B cell (primary cell): Measurements from ENCODE around the gene TGFB1. TPM values are rescaled to one million over a fixed set of nuclear protein-coding genes. Genes with fewer than 3 reads are reported as not detected.

Experiments used
- ATAC-seq: fragments of 200-7000 bp; cut with Tn5 transposase; one replicate; pipeline ENCODE4 v1.10.0; 2021; ENCODE audit warnings: low read depth, mild to moderate bottlenecking, moderate number of reproducible peaks, moderate library complexity
- CTCF ChIA-PET: fragments of 350-600 bp; sonication (Branson Sonifier 250); formaldehyde crosslinking; loops from one replicate; lab custom pipeline; 2021; ENCODE audit warnings: antibody characterized with exemption, inconsistent platforms; lab: Charles Lee
- POLR2A ChIA-PET: fragments of 350-600 bp; sonication (Branson Sonifier 250); formaldehyde crosslinking; loops from one replicate; lab custom pipeline; 2021; ENCODE audit warnings: antibody characterized with exemption; lab: Charles Lee
- DNase-seq: peaks from one replicate; pipeline ENCODE4 v3.0.0; 2013
- H2AFZ ChIP-seq: 2 replicates; pipeline ENCODE4 v1.6.1; 2012; ENCODE audit warnings: mild to moderate bottlenecking, low read depth, low read length; ENCODE audit not compliant: insufficient read depth, poor library complexity, severe bottlenecking
- H3K27ac ChIP-seq, 2 donors: 1 replicate in 1 of 2; 2 replicates in 1 of 2; pipeline ENCODE4 v1.5.1; 2012 to 2013; ENCODE audit warnings: low read length in 2 of 2, mild to moderate bottlenecking in 2 of 2, moderate library complexity in 1 of 2
- H3K27me3 ChIP-seq, 4 experiments: fragments of 200-600 bp in 1 of 4; sonication (generic) in 1 of 4; replicated peaks in 1 of 4; 1 replicate in 2 of 4; 2 replicates in 2 of 4; pipeline versions ENCODE4 v1.6.1 to v1.7.0; 2013 to 2016; ENCODE audit warnings: low read length in 3 of 4, mild to moderate bottlenecking in 2 of 4, mixed read lengths in 1 of 4, moderate library complexity in 1 of 4; ENCODE audit not compliant: insufficient read depth in 4 of 4, control insufficient read depth in 3 of 4; ENCODE audit errors: control extremely low read depth in 1 of 4
- H3K36me3 ChIP-seq, 2 experiments: replicated peaks in 1 of 2; 1 replicate in 1 of 2; 2 replicates in 1 of 2; pipeline versions ENCODE4 v1.6.1 to v1.7.1; 2013; ENCODE audit warnings: low read length in 1 of 2; ENCODE audit not compliant: insufficient read depth in 2 of 2, control insufficient read depth in 1 of 2; ENCODE audit errors: control extremely low read depth in 1 of 2, extremely low read depth in 1 of 2
- H3K4me1 ChIP-seq, 2 donors: fragments of 200-600 bp in 1 of 2; sonication (generic) in 1 of 2; 1 replicate in 1 of 2; 2 replicates in 1 of 2; pipeline versions ENCODE4 v1.5.1 to v1.6.1; 2013 to 2017; ENCODE audit warnings: low read length in 2 of 2; ENCODE audit not compliant: control insufficient read depth in 2 of 2, insufficient read depth in 2 of 2
- H3K4me2 ChIP-seq: replicated peaks from 2 replicates; pipeline ENCODE3; 2012; ENCODE audit warnings: mild to moderate bottlenecking, low read depth, low read length; ENCODE audit not compliant: poor library complexity, severe bottlenecking
- H3K4me3 ChIP-seq, 5 experiments: fragments of 200-600 bp in 1 of 5; sonication (generic) in 1 of 5; 1 replicate in 3 of 5; 2 replicates in 2 of 5; pipeline versions ENCODE4 v1.5.1 to v1.7.0; 2011 to 2016; ENCODE audit warnings: low read length in 4 of 5, mild to moderate bottlenecking in 4 of 5, low read depth in 2 of 5, control low read depth in 1 of 5, moderate library complexity in 1 of 5; ENCODE audit not compliant: insufficient read depth in 1 of 5; ENCODE audit errors: control extremely low read depth in 1 of 5, extremely low read depth in 1 of 5
- H3K79me2 ChIP-seq: fragments of 200-600 bp; sonication (generic); one replicate; pipeline ENCODE4 v1.6.0; 2016; ENCODE audit warnings: low read length; ENCODE audit not compliant: control insufficient read depth, insufficient read depth
- H3K9ac ChIP-seq: fragments of 200-600 bp; sonication (generic); 2 replicates; pipeline ENCODE4 v1.6.1; 2017; ENCODE audit warnings: mild to moderate bottlenecking, low read length, moderate library complexity
- H3K9me3 ChIP-seq, 3 donors: one replicate each; pipeline versions ENCODE4 v1.6.1 to v1.7.1; 2013; ENCODE audit warnings: low read length in 2 of 3; ENCODE audit not compliant: control insufficient read depth in 2 of 3, insufficient read depth in 1 of 3; ENCODE audit errors: control extremely low read depth in 1 of 3
- H4K20me1 ChIP-seq: 2 replicates; pipeline ENCODE4 v1.6.0; 2012; ENCODE audit warnings: mild to moderate bottlenecking, low read length; ENCODE audit not compliant: insufficient read depth, control insufficient read depth, poor library complexity, severe bottlenecking
- H3K27ac Mint-ChIP-seq: one replicate; pipeline ENCODE4 v1.8.0; 2021; ENCODE audit warnings: mixed read lengths
- H3K27me3 Mint-ChIP-seq: one replicate; pipeline ENCODE4 v1.8.0; 2021; ENCODE audit warnings: mixed read lengths
- H3K4me1 Mint-ChIP-seq: one replicate; pipeline ENCODE4 v1.8.0; 2021; ENCODE audit warnings: mixed read lengths
- H3K4me3 Mint-ChIP-seq: one replicate; pipeline ENCODE4 v1.8.0; 2021; ENCODE audit warnings: mixed read lengths
- H3K9me3 Mint-ChIP-seq: one replicate; pipeline ENCODE4 v1.8.0; 2022; ENCODE audit warnings: mixed read lengths; ENCODE audit not compliant: insufficient read depth
- CTCF ChIP-seq: fragments of 200-600 bp; IDR thresholded peaks from one replicate; pipeline ENCODE4 v1.8.0; 2022; ENCODE audit warnings: antibody characterized with exemption, mild to moderate bottlenecking
- EZH2 ChIP-seq: IDR thresholded peaks from 2 replicates; pipeline ENCODE4 v1.6.1; 2012; ENCODE audit warnings: borderline replicate concordance, low read depth, mild to moderate bottlenecking, moderate library complexity, low read length; ENCODE audit not compliant: insufficient read depth, poor library complexity, severe bottlenecking
- WGBS: methylation state at CpG from one replicate; pipeline ENCODE4 v1.1.5; 2013; ENCODE audit warnings: missing lambda C conversion rate; ENCODE audit not compliant: insufficient coverage; 5-methylcytosine and 5-hydroxymethylcytosine counted together
- intact Hi-C: fragments of 100-400 bp; cut with micrococcal nuclease; formaldehyde crosslinking; loops from one replicate; pipeline ENCODE4 v1.10.0; 2022
- polyA plus RNA-seq: library from polyadenylated mRNA; depleted of rRNA; stranded (reverse); fragments of >200 nt; gene quantifications from 2 replicates; pipeline ENCODE4 v1.2.3, GENCODE V29; 2012
- total RNA-seq, 2 donors: library from RNA; stranded (reverse); fragments of 120-200 nt in 1 of 2; gene quantifications; 1 replicate in 1 of 2; 2 replicates in 1 of 2; pipeline versions ENCODE4 v1.2.3 to v1.2.4, GENCODE V29; 2013 to 2022

The TGFB1 gene
- total and polyA plus RNA-seq, 2 donors (not counting 1 experiment from before 2014, with no cell fraction given): 109 to 120 TPM

- Histone ChIP-seq H3K27me3 (no peaks in the 10 kb centered on the region), H3K4me2 (peak within 1 kb of the TSS; percentile 85), H3K9me3 (no peaks in the 10 kb centered on the region), H3K9ac (peak within 1 kb of the TSS; percentile 94), H3K4me1 (peaks cover 12 to 24% of the 10 kb centered on the region in 2 donors), H3K36me3 (peaks cover 0 to 3% of the 10 kb centered on the region in 2 experiments), H3K79me2 (peaks cover 47% of the 10 kb centered on the region), H4K20me1 (no peaks in the 10 kb centered on the region), H3K4me3 (peak within 1 kb of the TSS; percentile 75 to 97 (median 86)), H2AFZ (peak within 1 kb of the TSS; percentile 82), H3K27ac (peak within 1 kb of the TSS; percentile 99 to 100)
- TF ChIP-seq EZH2 (no peak), CTCF (no peak)
- no peaks in the 10 kb centered on the region for H3K9me3 Mint-ChIP-seq
- DNase-seq (peak; percentile 99), ATAC-seq (peak; percentile 92)
- peak within 1 kb of the TSS; percentile 95 for H3K4me3 Mint-ChIP-seq
- ChIA-PET POLR2A (interaction anchor here (0.6 to 2.6 kb wide), 14 partner anchors 9 to 934 kb away, joined by 3 to 32 read pairs (median 4); partner anchors contain the start of genes CCDC97, DMAC2, EGLN2 and HNRNPUL1), CTCF (interaction anchor here (0.6 to 4.7 kb wide), 13 partner anchors 11 to 208 kb away, joined by 3 to 64 read pairs (median 6); partner anchors contain the start of genes DMAC2, HNRNPUL1 and TGFB1)
- peaks cover 27% of the 10 kb centered on the region for H3K4me1 Mint-ChIP-seq
- H3K27me3 Mint-ChIP-seq: no peaks in the 10 kb centered on the region
- intact Hi-C loops: loop anchor here (1.0 to 2.0 kb wide), 3 partner anchors 10 to 213 kb away; partner anchors contain the start of genes BCKDHA, CEACAM21 and EXOSC5
- H3K27ac Mint-ChIP-seq: peak within 1 kb of the TSS; percentile 100
- under 1% methylated on average over 51 of the region's 56 CpGs for WGBS
Observed at GRCh38 chr19:41363753-41364523, 10.2 kb upstream of the TGFB1 start, which contains the start of gene B9D2. TSS of gene B9D2 (minus strand) at chr19:41364149. CDS start at chr19:41363519, 630 bp downstream.
